ENCODE measurements around the gene TAGAP.
"Not testable (repeated sequence)": the region's sequence is repeated elsewhere in the genome, so short reads cannot be mapped to it uniquely, and the experiment has no call there.

TAGAP gene

GRCh38 chr6:159042003-159042825 lies 2.6 kb downstream of the TAGAP start:
- DNase-seq: peak; percentile 71

- no peak for DNase-seq
These were observed 3.6 kb downstream of the TAGAP start for GRCh38 chr6:159041181-159041580.

GRCh38 chr6:159039885-159040258 lies 4.9 kb downstream of the TAGAP start:
- DNase-seq: no peak

GRCh38 chr6:159038914-159039884 lies 5.6 kb downstream of the TAGAP start:
- peak; percentile 77 for DNase-seq

GRCh38 chr6:159038318-159038717 lies 6.5 kb downstream of the TAGAP start:
- not testable (repeated sequence) for DNase-seq

GRCh38 chr6:159037756-159038290 lies 7.0 kb downstream of the TAGAP start:
- no peak for DNase-seq

GRCh38 chr6:159036673-159037072 lies 8.1 kb downstream of the TAGAP start:
- no peak for DNase-seq

- no peak for DNase-seq
These were observed 8.9 kb downstream of the TAGAP start for GRCh38 chr6:159035891-159036290.

GRCh38 chr6:159033160-159034049 lies 11.4 kb downstream of the TAGAP start:
- no peak for DNase-seq

GRCh38 chr6:159031846-159032245 lies 12.9 kb downstream of the TAGAP start:
- no peak for DNase-seq

GRCh38 chr6:159030168-159030567 lies 14.6 kb downstream of the TAGAP start:
- DNase-seq: no peak

- DNase-seq: not testable (repeated sequence)
These were observed 19.6 kb downstream of the TAGAP start for GRCh38 chr6:159025224-159025623.

- no peak for DNase-seq
These were observed 20.9 kb downstream of the TAGAP start for GRCh38 chr6:159023893-159024292.

GRCh38 chr6:159020011-159020410 lies 24.8 kb downstream of the TAGAP start:
- no peak for DNase-seq

- DNase-seq: no peak
These were observed 26.8 kb downstream of the TAGAP start for GRCh38 chr6:159017757-159018559.

- no peak for DNase-seq
These were observed 30.4 kb downstream of the TAGAP start for GRCh38 chr6:159014406-159014805.

GRCh38 chr6:159013229-159013628 lies 31.6 kb downstream of the TAGAP start:
- DNase-seq: no peak

GRCh38 chr6:159012201-159012600 lies 32.6 kb downstream of the TAGAP start:
- DNase-seq: no peak

- not testable (repeated sequence) for DNase-seq
These were observed 34.7 kb downstream of the TAGAP start for GRCh38 chr6:159010037-159010612.

GRCh38 chr6:159008656-159009288 lies 36.0 kb downstream of the TAGAP start:
- DNase-seq: peak; percentile 13

- DNase-seq: no peak
These were observed 37.3 kb downstream of the TAGAP start for GRCh38 chr6:159007510-159007909.

Measured in GDM1 (cell line).